CD4-positive, CD25-positive, alpha-beta regulatory T cell (primary cell): ENCODE data around the gene SRP14. TPM values are rescaled to one million over a fixed set of nuclear protein-coding genes. Genes with fewer than 3 reads are reported as not detected.
A peak's percentile ranks its signal among the peaks of the same experiment; 100 is the strongest.
"Not testable (repeated sequence)": the region's sequence is repeated elsewhere in the genome, so short reads cannot be mapped to it uniquely, and the experiment has no call there.

Source experiments
- ATAC-seq, 2 donors: fragments of 150-1000 bp; cut with Tn5 transposase; one replicate each; pipeline ENCODE4 v1.10.0; 2021; ENCODE audit warnings: low read depth in 2 of 2, moderate number of reproducible peaks in 2 of 2, moderate library complexity in 1 of 2
- DNase-seq, 3 donors: peaks; one replicate each; pipeline versions ENCODE4 v3.0.0 to v3.0.0-alpha.2; 2012 to 2022; ENCODE audit warnings: mixed read lengths in 1 of 3
- H3K27ac ChIP-seq: one replicate; pipeline ENCODE4 v1.7.0; 2013; ENCODE audit warnings: mild to moderate bottlenecking, low read length; ENCODE audit not compliant: insufficient read depth, poor library complexity, severe bottlenecking
- H3K27me3 ChIP-seq: one replicate; pipeline ENCODE4 v1.7.0; 2013; ENCODE audit warnings: low read length; ENCODE audit not compliant: control insufficient read depth, insufficient read depth
- H3K36me3 ChIP-seq: one replicate; pipeline ENCODE4 v1.7.0; 2013; ENCODE audit warnings: mild to moderate bottlenecking, low read length, moderate library complexity; ENCODE audit not compliant: control insufficient read depth, insufficient read depth
- H3K4me1 ChIP-seq: 2 replicates; pipeline ENCODE4 v1.7.0; 2013; ENCODE audit warnings: mild to moderate bottlenecking, low read length; ENCODE audit not compliant: insufficient read depth, control insufficient read depth, poor library complexity, severe bottlenecking
- H3K4me3 ChIP-seq: one replicate; pipeline ENCODE4 v1.7.0; 2013; ENCODE audit warnings: low read depth, mild to moderate bottlenecking, low read length, moderate library complexity
- H3K9me3 ChIP-seq, 2 experiments: 1 replicate in 1 of 2; 2 replicates in 1 of 2; pipeline ENCODE4 v1.7.0; 2013; ENCODE audit warnings: low read length in 2 of 2, mild to moderate bottlenecking in 1 of 2, moderate library complexity in 1 of 2; ENCODE audit not compliant: control insufficient read depth in 2 of 2
- H3K27ac Mint-ChIP-seq, 3 donors: one replicate each; pipeline ENCODE4 v1.8.0; 2020 to 2022; ENCODE audit warnings: mild to moderate bottlenecking in 3 of 3, mixed read lengths in 3 of 3, moderate library complexity in 2 of 3
- H3K27me3 Mint-ChIP-seq: one replicate; pipeline ENCODE4 v1.8.0; 2022; ENCODE audit warnings: mild to moderate bottlenecking, mixed read lengths
- H3K36me3 Mint-ChIP-seq: one replicate; pipeline ENCODE4 v1.8.0; 2020; ENCODE audit warnings: mixed read lengths
- H3K4me1 Mint-ChIP-seq, 4 donors: one replicate each; pipeline ENCODE4 v1.8.0; 2020 to 2022; ENCODE audit warnings: mixed read lengths in 4 of 4, mild to moderate bottlenecking in 1 of 4
- H3K4me3 Mint-ChIP-seq, 4 donors: one replicate each; pipeline ENCODE4 v1.8.0; 2020 to 2022; ENCODE audit warnings: mild to moderate bottlenecking in 4 of 4, mixed read lengths in 4 of 4, moderate library complexity in 3 of 4
- H3K9me3 Mint-ChIP-seq, 7 donors: one replicate each; pipeline ENCODE4 v1.8.0; 2020 to 2022; ENCODE audit warnings: mixed read lengths in 7 of 7, mild to moderate bottlenecking in 3 of 7, moderate library complexity in 2 of 7
- polyA plus RNA-seq, 4 donors: library from polyadenylated mRNA; unstranded; fragments of 300-500 nt; fragmentation: Illumina TruSeq; gene quantifications; one replicate each; pipeline ENCODE4 v1.2.3, GENCODE V29; 2021
- total RNA-seq: library from RNA; stranded (reverse); gene quantifications from one replicate; pipeline ENCODE4 v1.2.3, GENCODE V29; 2022

Gene SRP14
- total and polyA plus RNA-seq, 5 donors from 2014 or later = 128 to 928 (median 818) TPM

DNA sequence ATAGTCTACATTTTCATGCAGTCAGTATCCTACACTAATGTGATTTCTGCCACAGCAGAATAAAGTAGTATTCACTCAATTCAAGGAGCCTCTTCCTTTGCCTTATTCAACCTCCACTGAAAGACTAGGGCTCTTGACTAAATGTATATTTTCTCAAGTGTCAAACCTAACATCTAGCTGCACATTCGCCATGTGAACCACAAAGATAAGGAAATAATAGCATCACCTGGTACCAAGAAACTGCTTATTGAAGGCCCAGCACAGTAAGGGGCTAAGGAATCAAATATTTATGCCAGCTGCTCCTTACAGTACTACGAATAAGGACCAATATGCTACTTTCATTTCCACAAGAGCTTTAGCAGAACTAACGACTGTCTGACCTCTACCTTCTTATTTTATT is 1.3 kb downstream of the SRP14 start:
- Mint-ChIP-seq H3K4me3 (peak overlapping the region; percentile 100), H3K4me1 (peaks cover 38 to 56% (median 41%) of the 10 kb centered on the region in 4 donors), H3K27me3 (no peaks in the 10 kb centered on the region), H3K27ac (peak overlapping the region; percentile 99 to 100 (median 99)), H3K9me3 (no peaks in the 10 kb centered on the region), H3K36me3 (peaks cover 26% of the 10 kb centered on the region)
- Histone ChIP-seq H3K27me3 (no peaks in the 10 kb centered on the region), H3K4me3 (peak overlapping the region; percentile 100), H3K36me3 (peaks cover 43% of the 10 kb centered on the region), H3K9me3 (no peaks in the 10 kb centered on the region), H3K27ac (peak overlapping the region; percentile 89), H3K4me1 (peaks cover 30% of the 10 kb centered on the region)
- ATAC-seq = no peak
- no peak for DNase-seq

DNA sequence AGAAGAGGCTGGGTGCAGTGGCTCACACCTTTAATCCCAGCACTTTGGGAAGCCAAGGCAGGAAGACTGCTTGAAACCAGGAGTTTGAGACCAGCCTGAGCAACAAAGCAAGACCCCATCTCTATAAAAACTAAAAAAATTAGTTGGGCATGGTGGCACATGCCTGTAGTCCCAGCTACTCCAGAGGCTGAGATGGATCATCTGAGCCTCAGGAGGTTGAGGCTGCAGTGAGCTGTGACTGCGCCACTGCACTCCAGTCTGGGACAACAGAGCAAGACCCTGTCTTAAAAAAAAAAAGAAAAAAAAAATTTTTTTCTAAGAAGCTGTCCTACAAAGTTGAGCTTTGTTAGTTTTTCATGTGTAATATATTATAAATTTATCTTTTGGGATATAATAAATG is 3.8 kb downstream of the SRP14 start:
- not testable (repeated sequence) for H3K27me3 ChIP-seq, H3K27me3 Mint-ChIP-seq, H3K27ac Mint-ChIP-seq, H3K9me3 Mint-ChIP-seq, H3K4me3 ChIP-seq, H3K9me3 ChIP-seq, DNase-seq, ATAC-seq
- Histone ChIP-seq H3K4me1 (peaks cover 28% of the 10 kb centered on the region), H3K36me3 (peaks cover 65% of the 10 kb centered on the region), H3K27ac (peak overlapping the region; percentile 9)
- Mint-ChIP-seq H3K36me3 (peaks cover 37% of the 10 kb centered on the region), H3K4me1 (peaks cover 33 to 42% (median 37%) of the 10 kb centered on the region in 4 donors), H3K4me3 (peak overlapping the region in 1 of 4 donors; percentile 100)

DNA sequence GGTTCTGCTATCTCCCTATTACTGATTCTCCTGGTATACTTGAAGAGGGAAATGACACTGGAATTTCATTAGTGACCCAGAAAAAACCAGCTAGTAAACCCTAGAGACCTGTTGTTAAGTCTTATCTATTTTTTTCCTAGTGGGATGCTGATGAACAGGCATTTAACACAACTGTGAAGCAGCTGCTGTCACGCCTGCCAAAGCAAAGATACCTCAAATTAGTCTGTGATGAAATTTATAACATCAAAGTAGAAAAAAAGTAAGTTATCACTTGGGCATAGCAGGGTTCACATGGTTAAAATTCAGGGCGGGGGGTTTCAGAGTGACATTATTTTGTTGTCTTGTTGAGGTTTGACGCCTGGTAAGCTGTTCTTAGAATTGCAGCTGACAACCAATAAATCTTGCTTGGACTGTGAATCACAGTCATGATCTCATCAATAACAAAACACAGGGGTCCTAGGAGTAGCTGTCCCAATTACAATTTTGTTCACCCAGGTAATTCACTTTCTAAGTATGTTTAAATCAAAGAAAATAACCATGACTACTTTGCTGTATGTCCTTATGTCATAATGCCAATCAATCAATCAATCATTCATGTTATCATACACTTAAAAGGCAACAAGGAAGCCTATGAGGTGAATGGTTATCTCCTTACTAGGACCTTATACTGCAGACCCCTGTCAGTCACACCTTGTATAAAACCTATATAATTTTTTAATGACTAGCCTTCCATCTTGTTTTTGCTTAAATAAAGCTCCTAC is 4.6 kb downstream of the SRP14 start:
- H3K27me3 Mint-ChIP-seq = no peaks in the 10 kb centered on the region
- Histone ChIP-seq H3K4me1 (peaks cover 23% of the 10 kb centered on the region), H3K4me3 (no peak overlapping the region), H3K27ac (peak overlapping the region; percentile 9), H3K36me3 (peaks cover 73% of the 10 kb centered on the region), H3K27me3 (no peaks in the 10 kb centered on the region), H3K9me3 (no peaks in the 10 kb centered on the region)
- peaks cover 41% of the 10 kb centered on the region for H3K36me3 Mint-ChIP-seq
- no peak for DNase-seq
- H3K9me3 Mint-ChIP-seq = no peaks in the 10 kb centered on the region
- peaks cover 29 to 35% (median 33%) of the 10 kb centered on the region in 4 donors for H3K4me1 Mint-ChIP-seq
- no peak overlapping the region for H3K4me3 Mint-ChIP-seq
- no peak overlapping the region for H3K27ac Mint-ChIP-seq
- ATAC-seq = no peak

DNA sequence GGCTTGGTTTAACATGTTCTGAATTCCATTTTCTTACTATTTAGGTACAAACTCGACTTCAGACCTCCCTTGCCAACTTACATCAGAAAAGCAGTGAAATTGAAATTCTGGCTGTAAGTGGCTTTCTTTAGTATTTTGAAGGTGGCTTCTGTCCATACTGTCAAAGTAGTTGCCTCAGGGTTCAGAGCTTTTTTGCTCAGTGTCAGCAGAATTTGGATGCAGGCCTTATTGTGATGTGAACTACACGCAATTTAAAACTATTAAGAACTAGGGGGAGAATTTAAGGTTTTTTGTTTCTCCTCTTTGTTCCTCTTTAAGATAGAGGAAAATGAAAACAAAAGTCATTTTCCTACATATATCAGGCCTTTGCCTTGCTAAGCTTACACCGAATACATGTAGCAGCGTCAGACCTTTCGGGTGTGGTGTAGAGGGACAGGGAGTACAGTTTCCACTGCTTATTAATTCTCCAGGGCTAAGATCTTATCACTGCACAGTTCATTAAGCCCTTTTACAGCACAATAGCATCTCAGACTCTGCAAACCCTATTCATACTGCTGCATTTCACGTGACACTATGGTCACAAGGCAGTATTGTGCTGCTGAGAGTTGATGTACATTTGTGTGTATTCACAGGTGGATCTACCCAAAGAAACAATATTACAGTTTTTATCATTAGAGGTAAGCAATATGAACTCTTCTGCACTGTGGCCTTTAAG is 6.7 kb downstream of the SRP14 start:
- no peaks in the 10 kb centered on the region for H3K27me3 Mint-ChIP-seq
- no peaks in the 10 kb centered on the region for H3K9me3 Mint-ChIP-seq
- ATAC-seq (no peak), DNase-seq (no peak)
- peak overlapping the region in 1 of 3 donors; percentile 60 for H3K27ac Mint-ChIP-seq
- H3K4me3 Mint-ChIP-seq = peak overlapping the region in 1 of 4 donors; percentile 73
- Histone ChIP-seq H3K36me3 (peaks cover 79% of the 10 kb centered on the region), H3K4me1 (peaks cover 9% of the 10 kb centered on the region), H3K9me3 (no peaks in the 10 kb centered on the region), H3K27me3 (no peaks in the 10 kb centered on the region), H3K27ac (no peak overlapping the region), H3K4me3 (no peak overlapping the region)
- peaks cover 48% of the 10 kb centered on the region for H3K36me3 Mint-ChIP-seq
- peaks cover 17 to 20% (median 18%) of the 10 kb centered on the region in 4 donors for H3K4me1 Mint-ChIP-seq

DNA sequence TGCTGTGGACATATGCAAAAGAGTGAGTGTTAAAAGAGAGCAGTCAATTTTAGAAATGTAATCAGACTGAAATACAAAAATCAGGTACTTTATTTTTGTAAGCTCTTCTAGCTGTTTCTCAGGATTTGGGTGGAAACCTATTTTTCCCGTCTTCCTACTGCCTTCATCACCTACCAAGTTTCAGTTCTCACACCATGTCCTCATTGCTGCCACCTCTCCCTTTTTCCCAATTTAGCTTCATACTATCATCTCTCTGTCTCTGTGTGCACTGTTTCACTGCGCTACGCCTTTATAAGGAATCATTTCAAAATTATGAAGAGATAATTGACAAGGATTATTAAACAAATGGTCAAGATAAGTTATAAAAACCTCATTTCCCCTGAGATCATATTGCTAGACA is 7.7 kb downstream of the SRP14 start:
- no peak overlapping the region for H3K27ac ChIP-seq
- H3K9me3 ChIP-seq = no peaks in the 10 kb centered on the region
- no peak overlapping the region for H3K4me3 Mint-ChIP-seq
- H3K9me3 Mint-ChIP-seq = no peaks in the 10 kb centered on the region
- H3K27me3 ChIP-seq = no peaks in the 10 kb centered on the region
- no peak overlapping the region for H3K4me3 ChIP-seq
- H3K4me1 ChIP-seq = no peaks in the 10 kb centered on the region
- DNase-seq (no peak), ATAC-seq (no peak)
- peak overlapping the region; percentile 10 to 77 (median 21) for H3K27ac Mint-ChIP-seq
- H3K36me3 ChIP-seq = peaks cover 74% of the 10 kb centered on the region
- peaks cover 41% of the 10 kb centered on the region for H3K36me3 Mint-ChIP-seq
- peaks cover 10 to 14% (median 11%) of the 10 kb centered on the region in 4 donors for H3K4me1 Mint-ChIP-seq
- no peaks in the 10 kb centered on the region for H3K27me3 Mint-ChIP-seq

DNA sequence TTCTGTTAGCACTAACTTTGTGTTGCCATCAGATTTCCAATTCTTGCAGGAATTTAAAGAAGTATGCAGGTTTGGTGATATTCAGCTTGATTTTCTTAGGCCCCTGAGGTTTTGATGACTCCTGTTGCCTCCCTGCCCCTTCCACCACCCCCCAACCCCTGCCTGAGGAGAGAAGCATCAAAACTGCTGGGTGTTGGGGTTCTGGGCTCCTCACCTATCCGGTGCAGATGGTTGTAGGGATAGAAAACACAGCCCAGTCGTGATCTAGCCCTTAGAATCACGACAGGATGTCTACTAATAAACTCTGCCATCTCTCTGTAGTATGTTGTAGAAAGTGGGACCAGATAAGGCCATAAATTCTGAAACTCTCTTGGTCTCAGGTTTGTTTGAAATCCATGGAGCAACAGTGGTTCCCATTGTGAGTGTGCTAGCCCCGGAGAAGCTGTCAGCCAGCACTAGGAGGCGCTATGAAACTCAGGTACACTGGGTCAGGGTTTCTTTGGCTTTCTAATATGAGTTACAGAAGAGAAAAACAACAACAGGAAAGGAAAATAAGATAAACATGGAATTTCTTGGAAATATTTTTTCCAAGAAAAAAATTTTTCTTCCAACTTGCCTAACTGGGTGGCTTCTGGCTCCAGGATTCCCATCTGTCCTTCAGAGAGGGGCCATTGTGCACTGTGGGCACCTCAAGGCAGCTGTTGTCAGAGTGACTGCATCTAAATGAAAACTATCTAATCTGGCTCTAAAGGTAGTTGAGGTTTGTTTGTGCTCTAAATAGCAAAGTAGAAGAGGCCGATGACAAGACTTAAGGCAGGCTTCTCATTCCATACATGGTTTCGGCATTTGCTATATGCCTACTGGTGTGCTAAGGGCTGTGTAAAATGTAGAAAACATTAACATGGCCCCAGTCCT is 8.7 kb downstream of the SRP14 start:
- H3K36me3 ChIP-seq = peaks cover 68% of the 10 kb centered on the region
- ATAC-seq (no peak), DNase-seq (peak in 1 of 3 donors; percentile 44)
- no peaks in the 10 kb centered on the region for H3K9me3 Mint-ChIP-seq
- no peak overlapping the region for H3K27ac ChIP-seq
- H3K27me3 Mint-ChIP-seq = no peaks in the 10 kb centered on the region
- no peak overlapping the region for H3K4me3 Mint-ChIP-seq
- no peaks in the 10 kb centered on the region for H3K4me1 ChIP-seq
- no peaks in the 10 kb centered on the region for H3K9me3 ChIP-seq
- no peak overlapping the region for H3K4me3 ChIP-seq
- H3K36me3 Mint-ChIP-seq = peaks cover 37% of the 10 kb centered on the region
- peak overlapping the region; percentile 44 to 53 (median 48) for H3K27ac Mint-ChIP-seq
- H3K27me3 ChIP-seq = no peaks in the 10 kb centered on the region
- peaks cover 6 to 11% (median 10%) of the 10 kb centered on the region in 4 donors for H3K4me1 Mint-ChIP-seq

DNA sequence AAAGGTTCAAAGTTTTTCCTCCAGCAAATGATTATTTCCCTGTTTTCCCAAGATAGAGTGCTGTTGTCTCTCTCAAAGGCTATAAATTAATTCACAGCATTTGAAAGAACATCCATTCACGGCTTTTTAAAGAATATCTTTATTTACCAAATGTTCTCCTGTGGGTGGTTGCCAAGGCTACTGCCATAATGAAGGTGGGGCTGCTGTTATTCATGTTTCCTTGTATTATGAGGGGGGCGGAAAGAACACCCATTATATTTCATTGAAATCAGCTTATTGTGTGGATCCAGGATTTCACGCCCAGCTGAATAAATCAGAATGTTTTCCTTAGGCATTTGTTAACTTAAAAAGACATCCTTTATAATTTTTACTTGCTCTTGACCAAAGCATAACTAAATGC is 10.1 kb downstream of the SRP14 start:
- ATAC-seq (no peak), DNase-seq (no peak)
- H3K9me3 ChIP-seq = no peaks in the 10 kb centered on the region
- Mint-ChIP-seq H3K9me3 (no peaks in the 10 kb centered on the region), H3K36me3 (peaks cover 31% of the 10 kb centered on the region), H3K27me3 (no peaks in the 10 kb centered on the region), H3K4me3 (no peak overlapping the region), H3K27ac (no peak overlapping the region), H3K4me1 (peaks cover 0 to 10% (median 5%) of the 10 kb centered on the region in 4 donors)
- no peaks in the 10 kb centered on the region for H3K4me1 ChIP-seq
- no peak overlapping the region for H3K4me3 ChIP-seq
- no peak overlapping the region for H3K27ac ChIP-seq
- no peaks in the 10 kb centered on the region for H3K27me3 ChIP-seq
- peaks cover 59% of the 10 kb centered on the region for H3K36me3 ChIP-seq
